WERI-Rb-1 (cell line): ENCODE data around the gene CALD1.

Experiments used
- DNase-seq: peaks from one replicate; pipeline ENCODE4 v3.0.0-alpha.2; 2020
- H3K27ac ChIP-seq: fragments of 250-450 bp; sonication (Bioruptor Pico); 2 replicates; pipeline ENCODE4 v1.5.1; 2020; ENCODE audit warnings: mild to moderate bottlenecking, moderate library complexity
- H3K27me3 ChIP-seq: fragments of 250-450 bp; sonication (Bioruptor Pico); 2 replicates; pipeline ENCODE4 v1.5.1; 2021; ENCODE audit warnings: mild to moderate bottlenecking, low read depth, moderate library complexity; ENCODE audit not compliant: insufficient read depth, severe bottlenecking
- H3K36me3 ChIP-seq: fragments of 250-450 bp; sonication (Bioruptor Pico); 2 replicates; pipeline ENCODE4 v1.5.1; 2020; ENCODE audit warnings: mild to moderate bottlenecking, moderate library complexity
- H3K4me3 ChIP-seq: 2 replicates; pipeline ENCODE4 v1.5.1; 2011; ENCODE audit warnings: low read depth, mild to moderate bottlenecking, control low read depth, low read length
- H3K9me3 ChIP-seq: fragments of 250-450 bp; sonication (Bioruptor Pico); 2 replicates; pipeline ENCODE4 v1.5.1; 2021; ENCODE audit warnings: mild to moderate bottlenecking, moderate library complexity; ENCODE audit not compliant: severe bottlenecking
- CTCF ChIP-seq: IDR thresholded peaks from 2 replicates; pipeline ENCODE4 v1.5.1; 2011; ENCODE audit warnings: low read depth, mild to moderate bottlenecking, control low read depth, inconsistent platforms, low read length

The CALD1 gene

GRCh38 chr7:134777908-134778580 is 1.4 kb upstream of the CALD1 start:
- no peaks in the 10 kb centered on the region for H3K27me3 ChIP-seq
- no peaks in the 10 kb centered on the region for H3K36me3 ChIP-seq
- no peak for TF ChIP-seq CTCF
- no peak for DNase-seq
- no peak overlapping the region for H3K27ac ChIP-seq
- H3K4me3 ChIP-seq: no peak overlapping the region
- H3K9me3 ChIP-seq: no peaks in the 10 kb centered on the region

- DNase-seq: no peak
- H3K27ac ChIP-seq: no peak overlapping the region
- H3K27me3 ChIP-seq: no peaks in the 10 kb centered on the region
- no peaks in the 10 kb centered on the region for H3K9me3 ChIP-seq
- H3K36me3 ChIP-seq: no peaks in the 10 kb centered on the region
- no peak overlapping the region for H3K4me3 ChIP-seq
- TF ChIP-seq CTCF: no peak
Measured at GRCh38 chr7:134779741-134780065, 269 bp downstream of the CALD1 start.

- no peaks in the 10 kb centered on the region for H3K27me3 ChIP-seq
- DNase-seq: no peak
- no peak for TF ChIP-seq CTCF
- H3K36me3 ChIP-seq: no peaks in the 10 kb centered on the region
- H3K9me3 ChIP-seq: no peaks in the 10 kb centered on the region
- no peak overlapping the region for H3K27ac ChIP-seq
- H3K4me3 ChIP-seq: no peak overlapping the region
Measured at GRCh38 chr7:134780166-134780828, 863 bp downstream of the CALD1 start.

- no peak for TF ChIP-seq CTCF
- no peaks in the 10 kb centered on the region for H3K27me3 ChIP-seq
- DNase-seq: no peak
- no peak overlapping the region for H3K4me3 ChIP-seq
- no peak overlapping the region for H3K27ac ChIP-seq
- no peaks in the 10 kb centered on the region for H3K36me3 ChIP-seq
- H3K9me3 ChIP-seq: no peaks in the 10 kb centered on the region
Measured at GRCh38 chr7:134781171-134781570, 1.7 kb downstream of the CALD1 start.

- H3K36me3 ChIP-seq: no peaks in the 10 kb centered on the region
- DNase-seq: no peak
- no peak overlapping the region for H3K27ac ChIP-seq
- no peaks in the 10 kb centered on the region for H3K27me3 ChIP-seq
- H3K9me3 ChIP-seq: no peaks in the 10 kb centered on the region
- no peak overlapping the region for H3K4me3 ChIP-seq
- no peak for TF ChIP-seq CTCF
Measured at GRCh38 chr7:134782121-134782623, 2.7 kb downstream of the CALD1 start.
